Smooth muscle cell (in vitro differentiated cells): ENCODE data around the gene SEMA7A. TPM values are rescaled to one million over a fixed set of nuclear protein-coding genes. Genes with fewer than 3 reads are reported as not detected.

Experiments
- DNase-seq: peaks from one replicate; lab custom pipeline; 2025; ENCODE audit not compliant: unreplicated experiment; lab: John Stamatoyannopoulos, UW
- H2AFZ ChIP-seq: fragments of 200-600 bp; sonication (generic); 2 replicates; pipeline ENCODE4 v1.6.0; 2016; ENCODE audit warnings: antibody characterized with exemption, low read depth, mild to moderate bottlenecking
- H3F3A ChIP-seq: fragments of 200-600 bp; sonication (generic); 2 replicates; pipeline ENCODE4 v1.6.0; 2017; ENCODE audit warnings: antibody characterized with exemption, low read depth
- H3K27ac ChIP-seq: fragments of 200-600 bp; sonication (generic); 2 replicates; pipeline ENCODE4 v1.5.1; 2016; ENCODE audit warnings: low read depth, mild to moderate bottlenecking
- H3K27me3 ChIP-seq: fragments of 200-600 bp; sonication (generic); 2 replicates; pipeline ENCODE4 v1.6.1; 2016; ENCODE audit warnings: low read depth, mild to moderate bottlenecking
- H3K36me3 ChIP-seq: fragments of 200-600 bp; sonication (generic); 2 replicates; pipeline ENCODE4 v1.5.1; 2016; ENCODE audit warnings: low read depth
- H3K4me1 ChIP-seq: fragments of 200-600 bp; sonication (generic); 2 replicates; pipeline ENCODE4 v1.5.1; 2016; ENCODE audit warnings: low read depth
- H3K4me2 ChIP-seq: fragments of 200-600 bp; sonication (generic); 2 replicates; pipeline ENCODE4 v1.6.0; 2016; ENCODE audit warnings: mild to moderate bottlenecking
- H3K4me3 ChIP-seq: fragments of 200-600 bp; sonication (generic); 2 replicates; pipeline ENCODE4 v1.5.1; 2016; ENCODE audit warnings: mild to moderate bottlenecking
- H3K79me2 ChIP-seq: fragments of 200-600 bp; sonication (generic); 2 replicates; pipeline ENCODE4 v1.6.0; 2016; ENCODE audit warnings: low read depth, mild to moderate bottlenecking
- H3K9ac ChIP-seq: fragments of 200-600 bp; sonication (generic); 2 replicates; pipeline ENCODE4 v1.6.0; 2016; ENCODE audit warnings: low read depth
- H3K9me3 ChIP-seq: fragments of 200-600 bp; sonication (generic); replicated peaks from 2 replicates; pipeline ENCODE4 v1.5.1; 2016; ENCODE audit warnings: low read depth
- H4K20me1 ChIP-seq: fragments of 200-600 bp; sonication (generic); 2 replicates; pipeline ENCODE4 v1.6.0; 2016; ENCODE audit warnings: low read depth
- CTCF ChIP-seq: fragments of 200-600 bp; sonication (generic); IDR thresholded peaks from 2 replicates; pipeline ENCODE4 v1.5.1; 2017; ENCODE audit warnings: borderline replicate concordance, mild to moderate bottlenecking, antibody characterized with exemption; ENCODE audit not compliant: insufficient read depth, poor library complexity, severe bottlenecking
- WGBS: methylation state at CpG from one replicate; pipeline ENCODE4 v1.1.7; 2016; ENCODE audit warnings: low lambda C conversion rate; 5-methylcytosine and 5-hydroxymethylcytosine counted together
- polyA plus RNA-seq: library from polyadenylated mRNA; unstranded; fragments of >200 nt; fragmentation: Nextera tagmentation; extraction: Ambion mirVana; gene quantifications from 2 replicates; pipeline ENCODE4 v1.2.1, GENCODE V29; 2016
- total RNA-seq: library from RNA; depleted of rRNA; stranded (reverse); fragments of >200 nt; gene quantifications from 2 replicates; pipeline ENCODE4 v1.2.3, GENCODE V29; 2014

The SEMA7A gene
- total and polyA plus RNA-seq, 2 experiments from 2014 or later: 9.3 to 44.5 TPM

GRCh38 chr15:74409225-74409624, 24.5 kb downstream of the SEMA7A start:
- Histone ChIP-seq H3F3A (peaks cover 23% of the 10 kb centered on the region), H3K36me3 (no peaks in the 10 kb centered on the region), H3K79me2 (no peaks in the 10 kb centered on the region), H3K9ac (no peak overlapping the region), H3K4me3 (no peak overlapping the region), H3K4me1 (peaks cover 19% of the 10 kb centered on the region), H3K27ac (peak overlapping the region; percentile 85), H2AFZ (no peak overlapping the region), H3K27me3 (no peaks in the 10 kb centered on the region), H4K20me1 (no peaks in the 10 kb centered on the region), H3K9me3 (no peaks in the 10 kb centered on the region), H3K4me2 (no peak overlapping the region)
- WGBS: 93% methylated on average over 5 of the region's 7 CpGs
- no peak for TF ChIP-seq CTCF
- no peak for DNase-seq

GRCh38 chr15:74408815-74409214, 24.9 kb downstream of the SEMA7A start:
- TF ChIP-seq CTCF: no peak
- WGBS: 92% methylated on average over 7 of the region's 7 CpGs
- H3K4me1 ChIP-seq: peaks cover 19% of the 10 kb centered on the region

DNA sequence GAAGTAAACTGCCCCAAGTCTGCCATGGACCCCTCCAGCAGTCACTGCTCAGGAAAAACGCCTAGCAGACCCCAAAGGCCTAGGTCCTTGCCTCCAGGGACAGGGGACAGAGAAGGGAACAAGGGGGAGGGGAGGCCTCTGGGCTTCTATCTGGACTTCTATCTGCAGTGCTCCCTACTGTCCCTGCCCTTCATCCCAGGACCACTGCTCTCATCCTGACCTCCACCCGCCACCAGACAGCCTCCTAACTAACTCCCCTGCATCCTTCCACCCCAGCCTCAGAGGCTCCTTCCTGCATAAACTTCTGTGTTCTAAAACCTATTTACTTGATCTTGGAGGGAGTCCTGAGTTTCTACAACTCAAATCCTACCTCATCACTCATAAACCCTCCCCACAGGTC, 25.4 kb downstream of the SEMA7A start:
- peak overlapping the region; percentile 85 for H3K27ac ChIP-seq

More at GRCh38 chr15:74408815-74409214, 24.9 kb downstream of the SEMA7A start:
- H3F3A ChIP-seq: peaks cover 23% of the 10 kb centered on the region
- H3K4me2 ChIP-seq: no peak overlapping the region
- no peak for DNase-seq
- no peak overlapping the region for H3K9ac ChIP-seq
- no peaks in the 10 kb centered on the region for H4K20me1 ChIP-seq
- H3K27me3 ChIP-seq: no peaks in the 10 kb centered on the region
- no peak overlapping the region for H3K4me3 ChIP-seq
- no peak overlapping the region for H2AFZ ChIP-seq
- peak overlapping the region; percentile 85 for H3K27ac ChIP-seq
- H3K79me2 ChIP-seq: no peaks in the 10 kb centered on the region
- H3K36me3 ChIP-seq: no peaks in the 10 kb centered on the region
- H3K9me3 ChIP-seq: no peaks in the 10 kb centered on the region

More for the DNA sequence above, 25.4 kb downstream of the SEMA7A start:
- Histone ChIP-seq H3K4me3 (no peak overlapping the region), H3K9ac (peak overlapping the region; percentile 38), H3F3A (peaks cover 23% of the 10 kb centered on the region), H3K27me3 (no peaks in the 10 kb centered on the region), H3K79me2 (no peaks in the 10 kb centered on the region), H4K20me1 (no peaks in the 10 kb centered on the region), H2AFZ (no peak overlapping the region), H3K4me2 (peak overlapping the region; percentile 59), H3K9me3 (no peaks in the 10 kb centered on the region), H3K36me3 (no peaks in the 10 kb centered on the region), H3K4me1 (peaks cover 19% of the 10 kb centered on the region)
- no peak for DNase-seq
- 95% methylated on average over 2 of the region's 2 CpGs for WGBS
- TF ChIP-seq CTCF: no peak
